COR-L47 (cell line): ENCODE results near the gene AGBL4.
"Not testable (repeated sequence)": the region's sequence is repeated elsewhere in the genome, so short reads cannot be mapped to it uniquely, and the experiment has no call there.

Source experiments
- DNase-seq: peaks from one replicate; lab custom pipeline; 2025; lab: John Stamatoyannopoulos, UW

The AGBL4 gene

DNA sequence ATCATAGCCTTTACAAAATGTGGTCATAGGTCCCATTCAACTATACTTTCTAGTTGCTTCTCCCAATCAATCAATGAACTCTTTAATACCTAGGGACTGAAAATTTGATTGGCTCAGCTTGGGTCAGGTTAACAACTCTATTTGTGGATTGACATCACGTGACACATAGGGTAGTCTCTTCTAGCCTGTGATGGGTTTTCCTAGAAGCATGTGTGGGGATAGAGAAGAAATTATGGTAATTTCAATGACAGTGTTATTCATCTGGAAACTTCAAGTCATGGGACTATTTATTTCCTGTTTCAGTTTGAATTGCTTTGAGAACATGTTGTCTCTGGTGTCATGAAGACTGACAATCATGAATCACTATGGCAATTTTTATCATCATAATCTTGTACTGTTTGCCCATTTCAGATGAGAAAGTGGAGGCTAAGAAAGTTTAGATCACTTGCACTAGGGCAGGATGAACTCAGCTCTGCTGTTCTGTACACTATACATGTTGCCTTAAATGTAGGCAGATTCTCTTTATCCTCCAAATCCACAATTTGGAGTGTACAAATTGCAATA, 717.2 kb downstream of the AGBL4 start:
- no peak for DNase-seq

GRCh38 chr1:49302400-49302799, 721.4 kb downstream of the AGBL4 start:
- DNase-seq = not testable (repeated sequence)

DNA sequence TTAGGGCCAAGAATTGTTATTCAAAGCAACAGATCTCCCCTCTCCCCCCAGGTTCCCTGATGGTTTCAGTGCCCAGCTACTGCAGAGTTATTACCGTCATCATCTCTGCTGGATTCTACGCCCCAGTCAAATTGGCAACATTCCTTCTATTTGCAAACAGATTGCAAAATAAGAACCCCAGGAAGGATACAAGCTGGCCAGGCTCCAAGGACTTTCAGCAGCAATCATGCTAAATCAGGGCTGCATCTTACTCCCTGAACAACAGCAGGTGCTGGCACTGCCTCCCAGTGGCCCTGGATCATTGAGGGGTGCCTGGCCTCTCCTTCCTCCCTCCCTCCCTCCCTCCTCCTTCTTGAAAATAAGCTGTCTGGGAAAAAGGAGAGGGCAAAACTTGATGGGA, 725.5 kb downstream of the AGBL4 start:
- DNase-seq = peak; percentile 90

GRCh38 chr1:49297783-49298182, 726.0 kb downstream of the AGBL4 start:
- peak; percentile 36 for DNase-seq

DNA sequence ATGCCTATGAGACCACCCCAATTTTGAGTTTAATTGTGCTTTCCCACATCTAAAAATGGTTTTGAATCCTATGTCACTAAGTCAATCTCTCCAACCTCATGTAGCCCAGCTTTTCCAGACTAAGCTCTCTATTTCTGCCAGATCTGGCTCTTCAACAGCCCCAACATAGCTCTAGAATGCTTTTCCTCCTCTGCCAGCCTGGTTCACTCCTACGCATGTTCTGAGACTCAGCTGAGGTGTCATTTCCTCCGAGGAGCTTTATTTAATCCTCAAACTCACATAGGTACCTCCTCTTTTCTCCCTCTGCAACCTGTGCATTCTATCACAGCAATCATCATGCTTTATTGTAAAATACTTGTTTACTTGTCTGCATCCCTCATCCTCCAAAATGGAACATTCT, 729.2 kb downstream of the AGBL4 start:
- no peak for DNase-seq

DNA sequence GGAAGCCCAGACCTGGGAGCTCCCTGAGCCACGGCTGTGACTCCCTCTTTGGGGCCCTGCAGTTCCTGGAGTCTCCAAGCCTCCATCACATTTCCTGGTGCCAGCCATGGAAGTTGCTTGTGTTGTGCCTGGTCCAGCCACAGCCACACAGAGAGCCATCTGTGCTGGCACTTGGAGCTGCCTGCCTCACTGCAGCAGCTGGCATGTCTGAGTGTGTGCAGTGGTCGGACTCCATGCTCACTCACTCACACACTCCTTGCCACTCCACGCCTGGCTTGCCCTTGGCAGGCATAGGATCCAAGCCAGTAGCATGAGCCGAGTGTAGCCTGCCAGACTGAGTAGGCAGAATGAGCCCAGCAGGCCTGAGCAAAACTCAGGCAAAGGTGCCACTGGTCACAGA, 730.7 kb downstream of the AGBL4 start:
- DNase-seq = no peak

DNA sequence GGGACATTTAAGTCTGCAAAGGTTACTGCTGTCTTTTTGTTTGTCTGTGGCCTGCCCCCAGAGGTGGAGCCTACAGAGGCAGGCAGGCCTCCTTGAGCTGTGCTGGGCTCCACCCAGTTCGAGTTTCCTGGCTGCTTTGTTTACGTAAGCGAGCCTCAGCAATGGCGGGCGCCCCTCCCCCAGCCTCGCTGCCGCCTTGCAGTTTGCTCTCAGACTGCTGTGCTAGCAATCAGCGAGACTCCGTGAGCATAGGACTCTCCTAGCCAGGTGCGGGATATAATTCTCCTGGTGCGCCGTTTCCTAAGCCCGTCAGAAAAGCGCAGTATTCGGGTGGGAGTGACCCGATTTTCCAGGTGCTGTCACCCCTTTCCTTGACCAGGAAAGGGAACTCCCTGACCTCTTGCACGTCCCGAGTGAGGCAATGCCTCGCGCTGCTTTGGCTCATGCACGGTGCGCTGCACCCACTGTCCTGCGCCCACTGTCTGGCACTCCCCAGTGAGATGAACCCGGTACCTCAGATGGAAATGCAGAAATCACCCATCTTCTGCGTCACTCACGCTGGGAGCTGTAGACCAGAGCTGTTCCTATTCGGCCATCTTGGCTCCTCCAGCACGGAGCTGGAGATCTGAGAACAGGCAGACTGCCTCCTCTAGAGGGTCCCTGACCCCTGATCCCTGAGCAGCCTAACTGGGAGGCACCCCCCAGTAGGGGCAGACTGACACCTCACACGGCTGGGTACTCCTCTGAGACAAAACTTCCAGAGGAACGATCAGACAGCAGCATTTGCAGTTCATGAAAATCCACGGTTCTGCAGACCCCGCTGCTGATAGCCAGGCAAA, 766.3 kb downstream of the AGBL4 start:
- not testable (repeated sequence) for DNase-seq

DNA sequence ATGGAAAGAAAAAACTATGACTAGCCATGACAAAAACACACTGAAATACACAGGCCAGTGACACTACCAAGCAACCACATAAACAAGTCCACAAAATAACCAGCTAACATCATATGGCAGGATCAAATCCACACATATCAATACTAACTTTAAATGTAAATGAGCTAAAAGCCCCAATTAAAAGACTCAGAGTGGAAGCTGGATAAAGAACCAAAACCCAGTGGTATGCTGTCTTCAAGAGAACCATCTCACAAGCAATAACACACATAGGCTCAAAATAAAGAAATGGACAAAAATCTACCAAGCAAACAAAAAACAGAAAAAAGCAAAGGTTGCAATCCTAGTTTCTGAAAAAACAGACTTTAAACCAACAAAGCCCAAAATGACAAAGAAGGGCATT, 770.8 kb downstream of the AGBL4 start:
- no peak for DNase-seq

- DNase-seq = no peak
These were observed 772.6 kb downstream of the AGBL4 start for GRCh38 chr1:49251019-49251784.

DNA sequence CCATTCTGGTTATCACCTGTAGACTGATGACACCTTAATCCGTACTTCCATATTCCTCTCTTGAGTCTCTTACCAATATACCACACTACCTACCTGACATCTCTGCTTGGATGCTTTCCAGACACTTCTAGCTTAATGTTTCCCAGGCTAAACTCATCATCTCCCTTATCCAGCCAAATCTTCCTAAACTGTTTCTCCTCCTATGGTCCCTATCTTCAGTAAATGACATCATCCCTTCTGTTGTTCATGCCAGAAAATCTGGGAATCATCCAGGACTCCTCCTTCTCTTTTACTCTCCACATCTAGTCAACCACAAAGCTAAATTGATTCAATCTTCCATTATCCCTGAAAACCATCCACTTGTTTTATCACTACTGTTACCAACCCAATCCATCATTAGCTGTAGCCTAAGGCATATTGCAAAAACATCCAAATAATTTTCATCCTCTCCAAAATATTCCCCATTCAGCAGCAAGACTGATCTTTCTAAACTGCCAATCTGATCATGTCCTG, 783.0 kb downstream of the AGBL4 start:
- no peak for DNase-seq

GRCh38 chr1:49234988-49235387, 788.8 kb downstream of the AGBL4 start:
- DNase-seq = no peak

- DNase-seq = no peak
These were observed 794.2 kb downstream of the AGBL4 start for GRCh38 chr1:49229555-49229954.

- no peak for DNase-seq
These were observed 797.0 kb downstream of the AGBL4 start for GRCh38 chr1:49226758-49227157.

DNA sequence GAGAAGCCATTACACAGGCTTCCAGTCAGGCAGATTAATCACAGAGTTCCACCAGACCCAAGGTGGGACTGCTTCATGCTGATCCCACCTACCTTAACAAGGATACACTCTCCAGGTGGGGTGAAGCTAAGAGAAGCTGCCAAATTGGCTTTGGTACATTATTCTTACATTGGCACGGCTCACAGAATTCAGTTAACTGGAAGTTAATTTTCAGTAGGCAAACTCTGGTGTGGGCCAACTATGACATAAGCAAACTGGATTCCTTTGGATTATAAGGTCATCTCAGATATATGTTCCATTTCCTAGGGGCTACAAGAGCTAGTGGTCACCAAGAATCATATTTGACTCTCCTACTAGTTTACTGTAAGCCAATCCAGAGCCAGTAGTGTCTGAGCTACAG, 798.3 kb downstream of the AGBL4 start:
- no peak for DNase-seq

DNA sequence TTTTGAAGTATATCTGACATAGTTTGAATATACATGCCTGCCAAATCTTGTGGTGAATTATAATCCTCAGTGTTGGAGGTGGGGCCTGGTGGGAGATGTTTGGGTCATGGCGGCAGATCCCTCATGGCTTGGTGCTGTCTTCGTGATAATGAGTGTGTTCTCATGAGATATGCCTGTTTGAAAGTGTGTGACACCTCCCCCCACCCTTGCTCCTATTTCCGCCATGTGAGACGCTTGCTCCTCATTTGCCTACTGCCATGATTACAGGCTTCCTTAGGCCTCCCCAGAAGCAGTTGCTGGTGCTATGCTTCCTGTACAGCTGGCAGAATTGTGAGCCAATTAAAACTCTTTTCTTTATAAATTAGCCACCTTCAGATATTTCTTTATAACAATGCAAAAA, 810.5 kb downstream of the AGBL4 start:
- peak; percentile 18 for DNase-seq

DNA sequence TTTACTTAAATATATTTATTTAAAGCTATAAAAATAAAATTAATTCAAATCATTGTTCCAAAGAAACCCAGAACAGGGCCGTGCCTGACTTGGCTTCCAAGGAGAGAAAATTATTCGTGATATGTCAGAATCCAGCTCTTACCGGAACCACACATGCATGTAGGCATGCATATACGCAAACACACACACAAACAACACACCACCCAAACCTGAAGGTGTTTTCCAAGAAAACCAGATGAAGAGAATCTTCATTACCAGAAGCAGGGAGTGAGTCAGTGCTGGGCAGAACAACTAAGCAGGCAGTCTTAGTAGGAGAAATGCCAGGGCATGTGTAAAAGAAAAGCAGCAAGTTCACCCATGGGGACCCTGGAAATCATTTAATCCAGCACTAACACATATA, 815.0 kb downstream of the AGBL4 start:
- no peak for DNase-seq

DNA sequence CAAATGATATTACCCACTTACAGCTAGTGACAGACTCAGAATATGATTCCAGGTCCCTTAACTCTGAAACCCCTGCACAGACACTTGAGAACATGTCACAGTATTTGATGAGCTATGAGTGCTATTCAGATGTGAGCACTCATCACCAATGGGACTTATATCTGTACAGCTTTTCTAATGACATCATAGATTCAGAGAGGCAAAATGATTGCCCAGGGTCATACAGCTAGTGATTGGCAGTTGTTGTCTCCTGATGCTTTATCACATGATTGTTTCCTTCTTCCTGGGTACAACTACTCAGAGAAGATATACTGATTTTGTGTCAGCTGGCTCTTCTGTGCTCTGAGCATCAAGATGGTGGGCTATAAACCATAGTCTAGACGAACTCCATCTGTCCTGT, 819.0 kb downstream of the AGBL4 start:
- DNase-seq = no peak

- DNase-seq = no peak
These were observed 823.0 kb downstream of the AGBL4 start for GRCh38 chr1:49200738-49201137.

GRCh38 chr1:49199564-49199963, 824.2 kb downstream of the AGBL4 start:
- no peak for DNase-seq

GRCh38 chr1:49197081-49197480, 826.7 kb downstream of the AGBL4 start:
- DNase-seq = no peak

- DNase-seq = peak; percentile 16
These were observed 833.6 kb downstream of the AGBL4 start for GRCh38 chr1:49190138-49190537.

- DNase-seq = no peak
These were observed 836.7 kb downstream of the AGBL4 start for GRCh38 chr1:49187056-49187455.

GRCh38 chr1:49185450-49185980, 838.2 kb downstream of the AGBL4 start:
- DNase-seq = no peak
